ENCODE results near the gene ACBD4. TPM values are rescaled to one million over a fixed set of nuclear protein-coding genes. Genes with fewer than 3 reads are reported as not detected.

Gene ACBD4
- total RNA-seq, 1 donor from 2014 or later: 5.5 TPM

GRCh38 chr17:45088741-45089140, 46.7 kb upstream of the ACBD4 start:
- Mint-ChIP-seq H3K27ac (ENCODE audit: unreplicated experiment) (no peak overlapping the region), H3K27me3 (ENCODE audit: low read depth) (no peaks in the 10 kb centered on the region), H3K36me3 (ENCODE audit: low read depth) (peaks cover 10% of the 10 kb centered on the region), H3K9me3 (no peaks in the 10 kb centered on the region), H3K4me1 (no peaks in the 10 kb centered on the region), H3K4me3 (no peak overlapping the region)
- TF ChIP-seq CTCF (conservative IDR thresholded peaks at IDR 0.05): no peak
- DNase-seq (ENCODE audit: low read depth, low spot score): no peak

GRCh38 chr17:45090711-45091110, 44.8 kb upstream of the ACBD4 start:
- Mint-ChIP-seq H3K4me3 (no peak overlapping the region), H3K27ac (ENCODE audit: unreplicated experiment) (no peak overlapping the region), H3K4me1 (no peaks in the 10 kb centered on the region), H3K36me3 (ENCODE audit: low read depth) (peaks cover 7% of the 10 kb centered on the region), H3K9me3 (no peaks in the 10 kb centered on the region), H3K27me3 (ENCODE audit: low read depth) (no peaks in the 10 kb centered on the region)
- no peak for DNase-seq (ENCODE audit: low read depth, low spot score)
- TF ChIP-seq CTCF (conservative IDR thresholded peaks at IDR 0.05): no peak

GRCh38 chr17:45091778-45092425, 43.6 kb upstream of the ACBD4 start:
- no peak for DNase-seq (ENCODE audit: low read depth, low spot score)
- H3K4me3 Mint-ChIP-seq: no peak overlapping the region
- no peak overlapping the region for H3K27ac Mint-ChIP-seq (ENCODE audit: unreplicated experiment)
- TF ChIP-seq CTCF (conservative IDR thresholded peaks at IDR 0.05): no peak
- H3K4me1 Mint-ChIP-seq: no peaks in the 10 kb centered on the region
- H3K27me3 Mint-ChIP-seq (ENCODE audit: low read depth): no peaks in the 10 kb centered on the region
- H3K9me3 Mint-ChIP-seq: no peaks in the 10 kb centered on the region
- peaks cover 12% of the 10 kb centered on the region for H3K36me3 Mint-ChIP-seq (ENCODE audit: low read depth)

- Mint-ChIP-seq H3K4me1 (no peaks in the 10 kb centered on the region), H3K4me3 (no peak overlapping the region), H3K27ac (ENCODE audit: unreplicated experiment) (no peak overlapping the region), H3K27me3 (ENCODE audit: low read depth) (no peaks in the 10 kb centered on the region), H3K9me3 (no peaks in the 10 kb centered on the region), H3K36me3 (ENCODE audit: low read depth) (peaks cover 14% of the 10 kb centered on the region)
- TF ChIP-seq CTCF (conservative IDR thresholded peaks at IDR 0.05): no peak
- no peak for DNase-seq (ENCODE audit: low read depth, low spot score)
Measured at GRCh38 chr17:45092911-45093430, 42.5 kb upstream of the ACBD4 start.

GRCh38 chr17:45093444-45094110, 41.9 kb upstream of the ACBD4 start:
- Mint-ChIP-seq H3K36me3 (ENCODE audit: low read depth) (peaks cover 16% of the 10 kb centered on the region), H3K4me3 (no peak overlapping the region)

More at GRCh38 chr17:45093444-45094110, 41.9 kb upstream of the ACBD4 start:
- DNase-seq (ENCODE audit: low read depth, low spot score): no peak
- Mint-ChIP-seq H3K4me1 (no peaks in the 10 kb centered on the region), H3K9me3 (no peaks in the 10 kb centered on the region), H3K27ac (ENCODE audit: unreplicated experiment) (no peak overlapping the region), H3K27me3 (ENCODE audit: low read depth) (no peaks in the 10 kb centered on the region)
- no peak for TF ChIP-seq CTCF (conservative IDR thresholded peaks at IDR 0.05)

Measured in neural crest cell (in vitro differentiated cells).